GM19468 (cell line): ENCODE results near the gene CCL7.

Source experiments
- ATAC-seq: cut with Tn5 transposase; IDR thresholded peaks from one replicate; pipeline ENCODE4 v1.9.1; 2021; ENCODE audit warnings: mild to moderate bottlenecking, moderate library complexity, moderate number of reproducible peaks; ENCODE audit not compliant: unreplicated experiment; ENCODE audit errors: extremely low read depth

CCL7 gene

DNA sequence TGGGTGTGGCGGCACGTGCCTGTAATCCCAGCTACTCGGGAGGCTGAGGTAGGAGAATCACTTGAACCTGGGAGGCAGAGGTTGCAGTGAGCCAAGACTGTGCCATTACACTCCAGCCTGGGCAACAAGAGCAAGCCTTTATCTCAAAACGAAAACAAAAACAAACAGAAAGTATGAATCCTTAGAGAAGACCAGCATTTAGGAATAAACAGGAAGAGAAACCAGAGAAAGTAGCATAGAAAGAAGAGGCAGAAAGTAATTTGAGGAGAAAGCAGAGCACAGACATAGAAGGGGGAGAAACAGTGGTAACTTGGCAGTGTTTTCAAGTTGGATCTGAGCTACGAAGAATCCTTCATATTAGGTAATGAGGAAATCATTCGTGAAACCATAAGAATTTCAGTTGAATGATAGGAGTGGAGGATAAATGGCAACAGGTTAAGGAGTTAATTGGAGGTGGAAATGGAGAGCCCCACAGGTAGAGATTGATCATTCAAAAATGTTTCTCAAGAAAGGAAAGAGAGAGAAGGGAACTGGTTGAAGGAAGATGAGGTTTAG, 24.6 kb upstream of the CCL7 start:
- no peak for ATAC-seq

DNA sequence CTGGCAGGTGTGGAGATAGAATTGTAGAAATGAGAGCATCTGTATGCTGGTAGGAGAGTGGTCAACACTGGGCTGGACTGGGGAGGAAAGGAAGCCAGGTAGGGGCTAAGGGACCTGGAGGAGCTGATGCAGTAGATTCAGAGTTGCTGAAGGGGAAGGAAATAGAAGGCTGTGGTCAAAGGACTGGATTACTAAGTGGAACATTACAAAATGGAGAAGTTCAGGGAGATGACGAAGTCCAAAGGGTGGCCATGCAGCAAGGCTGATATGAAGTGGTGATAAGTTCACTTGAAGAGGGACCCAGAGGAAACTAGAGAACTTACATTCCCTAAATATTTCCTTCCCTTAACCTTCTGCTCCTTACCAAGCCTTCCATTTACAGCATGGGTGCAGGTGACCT, 23.6 kb upstream of the CCL7 start:
- no peak for ATAC-seq

DNA sequence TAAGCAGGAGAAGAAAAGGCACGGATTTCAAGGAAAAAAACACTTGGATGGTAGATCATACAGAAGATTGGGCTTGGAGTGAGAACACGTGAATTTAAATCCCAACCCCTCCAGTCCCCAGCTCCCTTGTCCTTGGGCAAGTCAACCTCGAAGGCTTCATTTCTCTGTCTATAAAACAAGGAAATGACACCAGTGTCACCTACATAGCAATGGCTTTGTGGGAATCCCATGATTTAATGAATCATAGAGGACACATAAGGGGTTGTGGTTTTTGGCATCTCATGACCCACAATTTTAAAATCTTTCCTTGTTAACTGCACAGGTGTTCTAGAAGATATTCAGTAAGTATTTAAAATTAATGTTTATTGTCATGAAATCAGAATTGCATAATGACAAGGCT, 23.1 kb upstream of the CCL7 start:
- no peak for ATAC-seq

DNA sequence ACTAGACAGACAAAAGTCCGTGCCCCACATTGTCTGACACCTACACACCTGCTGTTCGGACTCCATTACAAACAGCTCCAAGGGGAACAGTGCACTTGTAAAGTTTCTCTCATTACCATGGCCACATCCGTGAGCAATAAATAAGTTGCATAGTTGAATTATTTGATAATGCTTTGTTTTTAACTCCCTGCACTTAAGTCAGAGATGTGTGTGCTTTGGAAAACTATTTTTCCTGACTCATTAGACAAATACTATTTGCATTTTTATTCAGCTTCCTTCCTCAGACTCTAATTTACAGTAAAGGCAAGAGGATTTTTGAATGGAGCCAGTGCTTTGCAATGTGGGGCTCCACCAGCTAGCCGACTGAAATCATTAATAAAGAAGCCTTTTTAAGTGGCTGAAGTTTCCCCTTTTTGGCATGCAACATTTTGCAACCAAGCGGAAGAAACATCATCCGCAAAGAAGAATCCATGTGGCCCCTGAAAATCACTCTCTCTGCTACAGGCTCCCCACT, 21.5 kb upstream of the CCL7 start:
- no peak for ATAC-seq

DNA sequence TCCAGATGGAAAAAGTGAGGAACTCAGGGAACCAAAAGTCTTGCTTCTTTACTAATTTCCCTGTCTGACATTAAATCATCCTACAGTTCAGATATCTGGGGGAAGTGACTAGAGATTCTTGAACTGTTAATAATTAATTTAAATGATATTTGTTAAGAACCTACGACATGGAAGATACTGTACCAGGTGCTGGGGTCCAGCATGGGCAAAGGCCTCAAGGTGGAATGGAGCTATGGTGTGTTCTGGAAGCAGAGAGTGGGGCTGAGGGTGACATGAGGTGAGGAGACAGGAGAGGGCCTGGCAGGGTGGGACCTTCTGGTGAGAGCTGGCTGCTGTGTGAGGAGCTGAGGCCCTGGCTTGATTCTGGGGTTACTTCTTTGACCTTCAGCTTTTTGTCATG, 21.0 kb upstream of the CCL7 start:
- no peak for ATAC-seq

DNA sequence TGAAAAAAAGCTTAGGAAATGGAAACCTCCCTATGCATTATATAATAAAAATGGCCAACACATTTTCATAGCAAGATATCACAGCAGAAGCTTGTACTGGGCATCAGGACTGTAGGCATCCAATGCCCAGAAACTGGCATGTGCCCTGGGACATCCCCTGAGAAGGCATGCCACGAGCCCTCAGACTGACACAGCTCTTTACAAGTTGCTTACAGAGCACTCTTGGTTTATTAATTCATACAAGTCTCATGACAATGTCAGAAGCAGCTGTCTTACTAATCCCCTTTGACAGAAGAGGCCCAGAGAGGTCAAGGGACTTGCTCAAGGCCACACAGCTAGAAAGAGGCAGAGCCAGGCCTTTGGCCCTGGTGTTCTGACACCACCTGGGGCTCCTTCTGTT, 20.5 kb upstream of the CCL7 start:
- no peak for ATAC-seq

DNA sequence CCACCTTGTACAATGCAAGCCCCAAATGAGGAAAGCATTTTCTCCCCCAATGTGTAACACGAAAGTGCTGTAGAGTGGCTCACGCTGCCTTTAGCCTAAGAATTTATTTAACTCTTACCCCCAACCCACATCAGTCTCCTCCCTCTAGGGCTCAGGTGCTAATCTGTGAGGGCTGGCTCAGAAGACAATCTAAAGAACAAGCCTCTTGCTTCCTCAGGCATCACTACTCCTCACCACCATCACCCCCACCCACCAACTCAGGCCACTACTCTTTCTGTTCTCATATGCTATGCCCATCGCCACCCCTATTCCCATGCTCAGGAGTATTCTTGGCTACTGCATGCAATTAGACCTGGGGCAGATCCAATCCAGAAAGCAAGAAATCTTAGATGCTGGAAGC, 18.8 kb upstream of the CCL7 start:
- ATAC-seq, result no peak

DNA sequence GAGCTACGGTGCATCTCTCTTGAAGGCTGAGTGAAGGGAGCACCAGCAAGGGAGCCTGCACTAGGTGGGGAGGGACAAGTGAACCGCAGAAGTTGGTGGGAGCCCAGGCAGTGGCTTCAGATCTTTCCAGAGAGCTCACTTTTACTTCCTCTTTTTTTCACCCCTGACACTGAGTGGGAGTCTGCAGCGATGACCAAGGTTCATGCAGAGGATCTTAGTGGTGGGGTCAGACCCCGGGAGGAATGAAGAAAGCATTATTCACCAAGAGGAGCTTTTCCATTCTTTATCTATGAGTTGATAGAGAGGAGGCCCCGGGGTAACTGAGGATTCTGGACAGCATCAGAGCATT, 18.0 kb upstream of the CCL7 start:
- ATAC-seq, result no peak

DNA sequence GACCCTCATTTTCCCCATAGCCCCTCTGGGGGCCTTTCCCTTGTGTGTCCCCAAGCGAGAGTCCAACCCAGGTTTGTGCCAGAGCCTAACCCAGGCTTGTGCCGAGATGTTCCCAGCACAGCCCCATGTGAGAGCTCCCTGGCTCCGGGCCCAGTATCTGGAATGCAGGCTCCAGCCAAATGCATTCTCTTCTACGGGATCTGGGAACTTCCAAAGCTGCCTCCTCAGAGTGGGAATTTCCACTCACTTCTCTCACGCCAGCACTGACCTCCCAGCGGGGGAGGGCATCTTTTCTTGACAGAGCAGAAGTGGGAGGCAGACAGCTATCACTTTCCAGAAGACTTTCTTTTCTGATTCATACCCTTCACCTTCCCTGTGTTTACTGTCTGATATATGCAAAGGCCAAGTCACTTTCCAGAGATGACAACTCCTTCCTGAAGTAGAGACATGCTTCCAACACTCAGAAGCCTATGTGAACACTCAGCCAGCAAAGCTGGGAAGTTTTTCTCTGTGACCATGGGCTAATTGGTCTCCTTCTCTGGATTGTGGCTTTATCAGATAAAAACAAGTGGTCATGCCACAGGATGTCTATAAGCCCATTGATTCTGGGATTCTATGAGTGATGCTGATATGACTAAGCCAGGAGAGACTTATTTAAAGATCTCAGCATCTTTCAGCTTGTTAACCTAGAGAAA, 17.4 kb upstream of the CCL7 start:
- no peak for ATAC-seq

DNA sequence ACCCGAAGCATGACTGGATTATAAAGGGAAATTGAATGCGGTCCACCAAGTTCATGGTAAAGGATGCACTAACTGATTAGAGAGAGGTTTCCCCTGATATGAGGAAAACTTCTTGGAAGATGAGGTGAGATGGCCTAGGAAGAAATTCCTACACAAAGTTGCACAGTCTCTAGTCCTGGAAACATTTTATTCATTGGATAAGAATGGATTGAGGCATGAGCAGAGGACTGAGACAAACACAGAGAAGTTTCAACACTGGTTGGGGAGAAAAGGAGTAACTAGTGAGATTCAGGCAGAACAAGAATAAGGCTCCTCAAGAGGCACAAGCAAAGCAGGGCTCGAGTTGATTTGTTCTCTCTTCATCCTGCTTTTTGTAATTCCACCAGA, 16.9 kb upstream of the CCL7 start:
- ATAC-seq, result no peak

DNA sequence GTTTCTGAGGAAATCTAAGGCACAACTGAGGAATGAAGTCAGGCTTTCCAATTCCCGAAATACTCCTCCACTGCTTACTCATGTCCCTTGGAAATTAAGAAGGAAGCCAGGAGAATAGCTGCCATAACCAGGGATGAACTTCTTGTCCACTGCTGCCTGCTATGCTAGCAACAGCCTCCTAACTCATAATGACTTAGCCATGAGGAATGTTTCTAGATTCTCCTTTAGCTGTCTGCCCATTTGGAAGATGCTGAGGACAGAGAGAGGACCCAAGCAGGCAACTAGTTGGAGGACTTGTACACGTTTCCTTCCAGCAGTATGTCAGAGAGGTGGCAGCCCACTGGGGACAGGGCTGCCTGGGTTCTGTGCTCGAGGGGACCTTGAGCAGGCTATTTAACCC, 15.9 kb upstream of the CCL7 start:
- no peak for ATAC-seq

DNA sequence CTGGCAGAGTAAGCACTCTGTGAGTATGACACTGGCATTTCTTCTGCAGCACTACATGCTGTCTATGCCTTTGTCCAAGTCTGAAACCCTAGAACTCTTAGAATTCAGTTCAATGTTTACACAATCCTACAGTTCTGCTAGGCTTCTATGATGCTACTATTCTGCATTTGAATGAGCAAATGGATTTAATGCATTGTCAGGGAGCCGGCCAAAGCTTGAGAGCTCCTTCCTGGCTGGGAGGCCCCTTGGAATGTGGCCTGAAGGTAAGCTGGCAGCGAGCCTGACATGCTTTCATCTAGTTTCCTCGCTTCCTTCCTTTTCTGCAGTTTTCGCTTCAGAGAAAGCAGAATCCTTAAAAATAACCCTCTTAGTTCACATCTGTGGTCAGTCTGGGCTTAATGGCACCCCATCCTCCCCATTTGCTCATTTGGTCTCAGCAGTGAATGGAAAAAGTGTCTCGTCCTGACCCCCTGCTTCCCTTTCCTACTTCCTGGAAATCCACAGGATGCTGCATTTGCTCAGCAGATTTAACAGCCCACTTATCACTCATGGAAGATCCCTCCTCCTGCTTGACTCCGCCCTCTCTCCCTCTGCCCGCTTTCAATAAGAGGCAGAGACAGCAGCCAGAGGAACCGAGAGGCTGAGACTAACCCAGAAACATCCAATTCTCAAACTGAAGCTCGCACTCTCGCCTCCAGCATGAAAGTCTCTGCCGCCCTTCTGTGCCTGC, 15.2 kb upstream of the CCL7 start, which contains the start of gene CCL2:
CCL2 (plus strand) TSS at position 635 of the 730 bp plus-strand sequence; CDS start at position 700, 65 bp downstream.
- no peak for ATAC-seq

DNA sequence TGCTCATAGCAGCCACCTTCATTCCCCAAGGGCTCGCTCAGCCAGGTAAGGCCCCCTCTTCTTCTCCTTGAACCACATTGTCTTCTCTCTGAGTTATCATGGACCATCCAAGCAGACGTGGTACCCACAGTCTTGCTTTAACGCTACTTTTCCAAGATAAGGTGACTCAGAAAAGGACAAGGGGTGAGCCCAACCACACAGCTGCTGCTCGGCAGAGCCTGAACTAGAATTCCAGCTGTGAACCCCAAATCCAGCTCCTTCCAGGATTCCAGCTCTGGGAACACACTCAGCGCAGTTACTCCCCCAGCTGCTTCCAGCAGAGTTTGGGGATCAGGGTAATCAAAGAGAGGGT, 14.7 kb upstream of the CCL7 start:
- no peak for ATAC-seq

DNA sequence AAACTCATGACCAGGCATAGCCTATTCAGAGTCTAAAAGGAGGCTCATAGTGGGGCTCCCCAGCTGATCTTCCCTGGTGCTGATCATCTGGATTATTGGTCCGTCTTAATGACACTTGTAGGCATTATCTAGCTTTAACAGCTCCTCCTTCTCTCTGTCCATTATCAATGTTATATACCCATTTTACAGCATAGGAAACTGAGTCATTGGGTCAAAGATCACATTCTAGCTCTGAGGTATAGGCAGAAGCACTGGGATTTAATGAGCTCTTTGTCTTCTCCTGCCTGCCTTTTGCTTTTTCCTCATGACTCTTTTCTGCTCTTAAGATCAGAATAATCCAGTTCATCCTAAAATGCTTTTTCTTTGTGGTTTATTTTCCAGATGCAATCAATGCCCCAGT, 14.2 kb upstream of the CCL7 start:
- no peak for ATAC-seq

DNA sequence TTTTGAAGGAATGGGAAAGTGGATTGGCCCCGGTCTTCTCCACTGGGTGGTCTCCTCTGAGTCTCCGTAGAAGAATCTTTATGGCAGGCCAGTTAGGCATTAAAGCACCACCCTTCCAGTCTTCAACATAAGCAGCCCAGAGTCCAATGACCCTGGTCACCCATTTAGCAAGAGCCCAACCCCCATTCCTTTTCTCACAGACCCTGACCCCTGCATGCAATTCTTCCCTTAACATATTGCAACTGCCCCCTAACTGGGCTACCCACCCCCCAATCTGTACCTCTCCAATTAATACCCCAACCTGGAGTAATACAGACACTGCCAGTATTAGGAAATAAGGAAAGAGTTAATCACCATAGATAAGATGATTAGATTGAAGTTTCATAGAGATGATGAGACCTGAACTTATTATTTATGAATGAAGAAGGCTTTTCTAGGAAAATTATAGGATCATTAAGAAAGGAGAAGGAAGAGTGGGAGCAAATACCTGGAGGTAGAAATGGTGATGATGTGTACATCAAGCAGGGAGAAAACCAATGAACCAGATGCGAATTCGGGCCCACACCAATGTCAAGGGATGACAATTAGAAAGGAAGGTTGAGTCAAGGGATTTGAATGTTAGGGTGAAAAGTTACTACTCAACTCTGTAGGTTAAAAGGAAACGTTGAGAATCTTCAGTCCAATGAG, 12.6 kb upstream of the CCL7 start:
- no peak for ATAC-seq

DNA sequence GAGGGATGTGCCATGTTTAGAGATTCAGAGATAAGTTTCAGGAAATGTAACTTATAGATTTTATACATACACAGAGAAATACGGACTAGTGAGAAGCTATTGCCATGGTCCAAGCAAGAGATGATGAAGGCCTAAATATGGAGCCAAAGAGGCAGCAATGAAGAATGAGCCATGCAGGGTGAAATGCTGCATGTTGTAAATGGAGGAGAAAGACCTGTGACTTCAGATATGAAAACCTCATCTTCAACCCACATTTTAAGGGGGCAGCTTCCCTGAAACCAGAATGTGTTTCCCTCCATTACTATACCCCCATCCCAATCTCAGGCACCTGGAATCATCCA, 12.1 kb upstream of the CCL7 start:
- no peak for ATAC-seq

DNA sequence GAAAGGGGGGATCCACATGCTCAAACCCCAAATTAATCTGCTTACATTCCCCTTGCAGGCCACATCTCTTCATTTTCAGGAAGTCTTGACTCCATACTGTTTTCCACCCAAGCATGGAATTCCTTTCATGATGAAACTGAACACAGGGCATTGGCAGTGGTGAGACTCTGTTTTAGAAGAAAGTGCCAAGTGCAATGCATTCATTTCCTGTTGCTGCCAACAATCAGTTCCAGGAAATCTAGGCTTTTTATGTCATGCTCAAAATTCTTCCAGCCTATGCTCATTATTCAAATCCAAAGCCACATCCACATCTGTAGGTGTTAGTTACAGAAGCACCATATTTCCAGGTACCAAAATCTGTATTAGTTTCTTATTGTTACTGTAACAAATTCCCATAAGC, 10.9 kb upstream of the CCL7 start:
- no peak for ATAC-seq

DNA sequence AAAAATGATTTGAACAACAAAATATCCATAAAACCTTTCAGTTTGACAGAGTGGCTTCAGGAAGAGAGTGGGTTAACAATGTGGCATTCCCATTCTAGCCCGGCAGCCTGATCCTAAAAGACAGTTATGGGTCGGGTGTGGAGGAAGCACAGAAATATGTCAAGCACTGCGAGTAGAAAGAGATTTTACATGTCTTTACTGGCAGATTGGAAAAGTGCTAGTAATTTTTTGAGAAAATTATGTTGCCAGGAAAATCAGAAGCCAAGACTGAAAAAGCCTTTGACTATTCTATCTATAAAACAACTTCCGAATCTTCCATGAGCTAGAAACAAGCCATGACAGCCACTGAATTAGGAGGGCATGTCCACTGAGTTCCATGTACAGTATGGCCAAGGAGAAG, 9.2 kb upstream of the CCL7 start:
- no peak for ATAC-seq

DNA sequence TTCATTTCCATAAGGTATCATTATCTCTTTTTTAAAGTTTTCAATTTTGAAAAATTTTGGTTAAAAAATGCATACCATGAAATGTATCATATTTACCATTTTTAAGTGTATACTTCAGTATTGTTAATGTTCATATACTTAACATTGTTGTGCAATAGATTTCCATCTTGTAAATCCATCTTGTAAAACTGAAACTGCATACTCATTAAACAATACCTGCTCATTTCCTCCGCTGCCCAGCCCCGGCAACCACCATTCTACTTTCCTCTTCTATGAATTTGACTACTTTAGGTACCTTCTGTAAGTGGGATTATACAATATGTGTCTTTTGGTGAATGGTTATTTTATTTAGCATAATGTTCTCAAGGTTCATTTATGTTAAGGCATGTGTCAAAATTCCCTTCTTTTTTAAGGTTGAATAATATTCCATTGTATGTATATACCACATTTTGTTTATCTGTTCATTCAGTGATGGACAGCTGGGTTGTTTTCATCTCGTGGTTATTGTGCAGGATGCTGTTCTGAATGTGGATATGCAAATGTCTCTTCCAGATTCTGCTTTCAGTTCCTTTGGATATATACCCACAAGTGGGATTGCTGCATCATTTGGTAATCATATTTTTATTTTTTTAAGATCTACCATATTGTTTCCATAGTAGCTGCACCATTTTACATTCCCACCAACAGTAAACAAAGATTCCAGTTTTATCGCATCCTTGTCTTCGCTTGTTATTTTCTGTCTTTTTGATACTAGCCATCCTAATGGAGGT, 8.3 kb upstream of the CCL7 start:
- no peak for ATAC-seq

DNA sequence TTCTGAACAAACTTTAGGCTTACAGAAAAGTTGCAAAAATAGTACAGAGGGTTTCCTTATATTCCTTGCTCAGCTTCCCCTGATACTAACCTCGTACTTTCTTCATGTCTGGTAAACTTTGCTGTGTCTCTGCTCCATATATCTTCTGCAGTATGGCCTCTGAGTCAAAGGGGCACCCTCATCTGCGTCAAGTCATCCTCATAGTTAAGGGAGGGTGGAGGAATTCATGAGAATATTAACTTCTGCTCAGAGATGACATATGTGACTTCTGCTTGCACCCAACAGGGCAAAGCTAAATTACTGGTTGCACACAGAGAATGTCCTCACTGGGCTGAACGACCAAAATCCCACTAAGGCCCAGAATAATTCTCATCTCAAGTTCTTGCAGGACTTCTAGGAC, 4.3 kb upstream of the CCL7 start:
- ATAC-seq, result no peak

DNA sequence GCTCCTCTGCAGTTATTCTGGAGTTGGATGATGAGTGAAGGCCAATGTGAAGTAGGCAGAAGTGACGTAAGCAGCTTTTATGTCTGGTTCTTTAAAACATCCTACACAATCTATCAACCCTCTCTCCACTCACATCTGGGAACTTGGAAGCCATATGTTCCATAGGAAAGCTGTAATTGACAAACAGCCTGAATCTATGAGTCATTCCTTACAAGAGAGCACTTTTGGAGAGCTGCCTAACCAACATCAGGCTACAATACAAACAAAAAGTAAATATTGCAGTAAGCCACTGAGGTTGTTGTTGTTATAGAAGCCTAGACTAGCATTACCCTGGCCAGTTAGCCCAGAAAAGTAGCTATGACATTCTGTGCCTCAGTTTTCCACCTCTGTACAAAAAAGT, 5.9 kb downstream of the CCL7 start:
- ATAC-seq, result no peak
